ENCODE data around the gene RALGPS1.
A peak's percentile ranks its signal among the peaks of the same experiment; 100 is the strongest.

Gene RALGPS1

DNA sequence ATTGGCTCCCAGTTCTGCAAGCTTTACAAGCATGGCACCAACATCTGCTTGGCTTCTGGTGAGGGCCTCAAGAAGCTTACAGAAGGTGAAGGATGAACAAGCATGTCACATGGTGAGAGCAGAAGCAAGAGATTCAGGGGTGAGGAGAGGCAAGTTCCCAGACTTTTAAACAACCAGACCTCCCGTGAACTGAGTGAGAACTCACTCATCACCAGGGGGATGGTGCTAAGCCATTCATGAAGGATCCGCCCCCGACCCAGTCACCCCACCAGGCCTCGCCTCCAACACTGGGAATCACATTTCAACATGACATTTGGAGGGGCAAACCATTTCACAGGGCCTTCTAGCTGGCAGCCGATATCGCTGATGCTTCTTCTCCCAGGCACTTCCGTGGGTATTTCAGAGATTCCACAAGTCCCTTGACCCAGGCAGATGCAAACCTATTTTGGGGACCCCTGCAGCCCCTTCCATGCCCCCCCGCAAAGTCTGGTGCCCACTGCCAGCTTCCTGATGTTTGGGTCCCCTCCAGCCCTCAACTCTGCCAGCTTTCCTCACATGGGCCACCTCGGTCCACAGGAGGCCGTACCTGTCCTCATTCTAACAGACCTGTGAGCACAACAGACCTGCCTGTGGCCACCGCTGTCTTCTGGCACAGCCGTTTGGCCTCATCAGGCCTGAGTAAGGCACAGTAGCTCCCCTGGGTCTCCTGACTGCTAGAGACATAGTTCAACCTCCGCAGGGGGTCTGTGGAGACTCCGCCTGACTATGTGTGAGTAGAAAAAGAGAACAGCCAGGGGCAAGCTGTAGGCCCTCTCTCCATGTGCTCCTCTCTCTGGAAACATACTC is 268.5 kb downstream of the RALGPS1 start:
- Mint-ChIP-seq H3K27me3 (ENCODE audit: low read depth, poor library complexity) (peaks cover 5% of the 10 kb centered on the region), H3K36me3 (ENCODE audit: low read depth) (no peaks in the 10 kb centered on the region), H3K4me3 (peak overlapping the region; percentile 11), H3K27ac (peak overlapping the region; percentile 68), H3K4me1 (peaks cover 69% of the 10 kb centered on the region), H3K9me3 (no peaks in the 10 kb centered on the region)
- TF ChIP-seq, protein P1, sequence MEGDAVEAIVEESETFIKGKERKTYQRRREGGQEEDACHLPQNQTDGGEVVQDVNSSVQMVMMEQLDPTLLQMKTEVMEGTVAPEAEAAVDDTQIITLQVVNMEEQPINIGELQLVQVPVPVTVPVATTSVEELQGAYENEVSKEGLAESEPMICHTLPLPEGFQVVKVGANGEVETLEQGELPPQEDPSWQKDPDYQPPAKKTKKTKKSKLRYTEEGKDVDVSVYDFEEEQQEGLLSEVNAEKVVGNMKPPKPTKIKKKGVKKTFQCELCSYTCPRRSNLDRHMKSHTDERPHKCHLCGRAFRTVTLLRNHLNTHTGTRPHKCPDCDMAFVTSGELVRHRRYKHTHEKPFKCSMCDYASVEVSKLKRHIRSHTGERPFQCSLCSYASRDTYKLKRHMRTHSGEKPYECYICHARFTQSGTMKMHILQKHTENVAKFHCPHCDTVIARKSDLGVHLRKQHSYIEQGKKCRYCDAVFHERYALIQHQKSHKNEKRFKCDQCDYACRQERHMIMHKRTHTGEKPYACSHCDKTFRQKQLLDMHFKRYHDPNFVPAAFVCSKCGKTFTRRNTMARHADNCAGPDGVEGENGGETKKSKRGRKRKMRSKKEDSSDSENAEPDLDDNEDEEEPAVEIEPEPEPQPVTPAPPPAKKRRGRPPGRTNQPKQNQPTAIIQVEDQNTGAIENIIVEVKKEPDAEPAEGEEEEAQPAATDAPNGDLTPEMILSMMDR (IDR thresholded peaks at IDR 0.05) = no peak
- DNase-seq = peak; percentile 30

DNA sequence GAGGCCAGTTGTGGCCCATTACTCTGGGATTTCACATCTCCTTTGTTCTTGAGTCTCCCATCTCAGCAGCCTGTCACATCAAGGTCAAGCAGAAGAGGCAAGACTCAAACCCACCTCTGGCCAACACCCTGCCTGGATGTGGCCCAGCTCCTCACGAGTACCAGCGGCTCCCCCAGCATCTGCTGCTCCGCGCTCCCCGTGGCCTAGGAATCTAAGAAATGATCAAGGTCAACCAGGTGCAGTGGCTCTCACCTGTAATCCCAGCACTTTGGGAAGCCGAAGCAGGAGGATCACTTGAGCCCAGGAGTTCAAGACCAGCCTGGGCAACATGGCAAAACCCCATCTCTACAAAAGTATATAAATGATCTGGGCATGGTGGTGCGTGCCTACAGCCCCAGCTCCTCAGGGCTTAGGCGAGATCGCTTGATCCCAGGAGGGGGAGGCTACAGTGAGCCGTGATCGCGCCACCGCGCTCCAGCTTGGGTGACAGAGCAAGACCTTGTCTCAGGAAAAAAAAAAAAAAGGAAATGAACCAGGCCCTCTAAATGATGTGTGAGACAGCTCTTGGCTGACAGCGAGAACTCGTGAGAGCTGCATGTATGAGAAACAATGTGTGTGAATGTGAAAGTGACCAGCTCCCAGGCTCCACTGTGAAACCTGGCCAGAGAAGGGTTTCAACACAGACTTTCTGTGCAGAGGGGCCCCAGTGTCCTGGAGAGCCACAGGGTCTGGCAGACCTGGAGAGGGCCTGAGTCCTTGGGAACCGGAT is 269.4 kb downstream of the RALGPS1 start:
- H3K9me3 Mint-ChIP-seq = no peaks in the 10 kb centered on the region
- TF ChIP-seq, protein P1 (IDR thresholded peaks at IDR 0.05) = no peak
- no peak overlapping the region for H3K27ac Mint-ChIP-seq
- H3K36me3 Mint-ChIP-seq (ENCODE audit: low read depth) = no peaks in the 10 kb centered on the region
- peaks cover 61% of the 10 kb centered on the region for H3K4me1 Mint-ChIP-seq
- no peak overlapping the region for H3K4me3 Mint-ChIP-seq
- H3K27me3 Mint-ChIP-seq (ENCODE audit: low read depth, poor library complexity) = peaks cover 5% of the 10 kb centered on the region
- DNase-seq = no peak

DNA sequence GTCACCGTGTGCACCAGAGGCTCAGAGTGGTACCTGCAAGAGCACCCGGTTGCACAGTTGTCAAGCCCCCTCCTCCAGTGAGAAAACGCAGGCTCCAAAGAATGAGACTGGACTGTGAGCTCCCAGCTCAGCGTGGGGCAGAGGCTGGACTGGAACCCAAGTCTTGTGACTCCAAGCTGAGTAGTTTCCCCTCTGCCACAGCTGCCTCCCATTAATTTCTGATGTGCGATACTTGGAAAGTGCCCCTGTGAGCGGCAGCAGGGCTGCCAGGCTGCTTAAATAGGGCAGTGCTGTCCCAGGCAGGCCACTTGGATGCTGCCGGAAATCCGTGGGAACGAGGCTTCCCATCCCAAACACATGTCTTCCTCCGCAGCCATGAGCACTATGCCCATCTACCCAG is 270.1 kb downstream of the RALGPS1 start:
- H3K9me3 Mint-ChIP-seq = no peaks in the 10 kb centered on the region
- peaks cover 59% of the 10 kb centered on the region for H3K4me1 Mint-ChIP-seq
- no peak for DNase-seq
- peaks cover 5% of the 10 kb centered on the region for H3K27me3 Mint-ChIP-seq (ENCODE audit: low read depth, poor library complexity)
- TF ChIP-seq, protein P1 (IDR thresholded peaks at IDR 0.05) = no peak
- H3K27ac Mint-ChIP-seq = peak overlapping the region; percentile 69
- H3K36me3 Mint-ChIP-seq (ENCODE audit: low read depth) = no peaks in the 10 kb centered on the region
- H3K4me3 Mint-ChIP-seq = no peak overlapping the region

DNA sequence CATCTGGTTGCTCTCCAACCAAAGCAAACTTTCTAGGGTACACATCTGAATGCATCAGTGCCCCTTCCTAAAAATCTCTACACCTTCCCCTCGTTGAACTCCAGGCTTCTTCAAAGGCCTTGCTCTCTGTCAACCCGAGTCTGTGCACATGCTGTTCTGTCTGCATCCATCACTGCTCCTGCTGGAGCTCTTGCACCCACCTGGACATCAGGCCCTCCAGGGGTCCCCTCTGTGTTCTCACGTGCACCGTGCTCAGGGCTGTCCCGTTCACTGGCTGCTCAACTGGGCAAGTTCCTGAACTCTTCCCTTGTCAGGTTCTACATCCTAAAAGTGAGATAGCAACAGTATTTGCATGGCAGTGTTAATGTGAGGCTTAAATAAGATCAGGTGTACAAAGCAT is 270.6 kb downstream of the RALGPS1 start:
- H3K4me1 Mint-ChIP-seq = peaks cover 58% of the 10 kb centered on the region
- no peak for DNase-seq
- no peaks in the 10 kb centered on the region for H3K36me3 Mint-ChIP-seq (ENCODE audit: low read depth)
- H3K9me3 Mint-ChIP-seq = no peaks in the 10 kb centered on the region
- no peak overlapping the region for H3K4me3 Mint-ChIP-seq
- TF ChIP-seq, protein P1 (IDR thresholded peaks at IDR 0.05) = no peak
- peaks cover 5% of the 10 kb centered on the region for H3K27me3 Mint-ChIP-seq (ENCODE audit: low read depth, poor library complexity)
- peak overlapping the region; percentile 69 for H3K27ac Mint-ChIP-seq

DNA sequence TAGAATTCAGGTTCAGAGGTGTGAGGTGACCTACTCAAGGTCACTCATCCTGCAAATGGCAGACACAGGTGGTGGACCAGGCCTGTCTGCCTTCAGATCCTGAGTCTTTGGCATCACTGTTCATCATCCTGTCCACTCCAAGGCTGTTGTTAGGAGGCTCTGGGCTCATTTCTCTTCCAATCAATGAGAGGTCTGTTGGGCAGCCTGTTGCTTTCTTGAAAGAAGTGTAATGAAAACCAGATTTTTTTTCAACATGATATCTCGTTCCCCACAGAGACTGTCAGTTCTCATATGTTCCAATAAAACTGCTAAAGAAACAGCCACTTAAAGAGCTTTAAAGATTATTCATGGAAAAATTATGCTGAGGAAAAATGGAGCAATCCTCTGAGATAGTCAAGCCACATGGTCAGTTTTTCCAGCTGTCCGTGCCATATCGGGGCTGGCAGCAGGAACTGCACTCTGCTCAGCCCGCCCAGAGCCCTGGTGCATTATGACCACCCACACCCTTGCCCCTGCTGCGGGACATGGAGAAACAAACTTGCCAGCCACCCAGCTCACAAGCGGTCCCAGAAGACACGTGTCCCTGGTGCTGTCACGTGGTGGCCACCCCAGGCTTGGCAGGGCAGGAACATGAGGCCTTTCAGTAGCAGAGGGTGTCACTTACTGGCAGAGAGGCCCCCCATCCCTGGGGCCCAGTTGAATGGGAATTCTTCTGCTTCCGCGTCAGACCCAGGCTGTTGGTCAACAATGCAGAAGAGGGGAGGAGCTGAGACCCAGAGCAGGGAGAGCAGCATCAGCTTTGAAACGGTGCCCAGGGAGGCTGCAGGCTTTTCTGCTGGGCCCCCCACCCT is 271.6 kb downstream of the RALGPS1 start:
- no peaks in the 10 kb centered on the region for H3K9me3 Mint-ChIP-seq
- peak overlapping the region; percentile 42 for H3K4me3 Mint-ChIP-seq
- H3K27ac Mint-ChIP-seq = no peak overlapping the region
- peaks cover 55% of the 10 kb centered on the region for H3K4me1 Mint-ChIP-seq
- H3K27me3 Mint-ChIP-seq (ENCODE audit: low read depth, poor library complexity) = peaks cover 5% of the 10 kb centered on the region
- DNase-seq = no peak
- no peaks in the 10 kb centered on the region for H3K36me3 Mint-ChIP-seq (ENCODE audit: low read depth)
- TF ChIP-seq, protein P1 (IDR thresholded peaks at IDR 0.05) = no peak

All from nephron progenitor cell (in vitro differentiated cells).